ENCODE data around the gene ZNF8.
A peak's percentile ranks its signal among the peaks of the same experiment; 100 is the strongest.

Gene ZNF8

GRCh38 chr19:58300620-58301019 is 21.9 kb downstream of the ZNF8 start:
- no peak for DNase-seq

GRCh38 chr19:58304255-58304654 is 25.5 kb downstream of the ZNF8 start:
- DNase-seq = no peak

- DNase-seq = no peak
These were observed 26.0 kb downstream of the ZNF8 start for GRCh38 chr19:58304748-58305064.

- peak; percentile 84 to 94 (median 92) for DNase-seq
These were observed 26.5 kb downstream of the ZNF8 start, which contains the start of gene ERVK3-1 for GRCh38 chr19:58305065-58305931. Gene ERVK3-1, plus strand, starts transcription at chr19:58305377. Its CDS starts 6,792 bp downstream, at chr19:58312169.

GRCh38 chr19:58305932-58306323 is 27.2 kb downstream of the ZNF8 start:
- no peak for DNase-seq

- no peak for DNase-seq
These were observed 29.0 kb downstream of the ZNF8 start for GRCh38 chr19:58307736-58308135.

GRCh38 chr19:58310685-58311084 is 31.9 kb downstream of the ZNF8 start:
- peak in 1 of 6 experiments; percentile 3 for DNase-seq

GRCh38 chr19:58311345-58311865 is 32.6 kb downstream of the ZNF8 start:
- no peak for DNase-seq

GRCh38 chr19:58315580-58315979 is 36.8 kb downstream of the ZNF8 start:
- DNase-seq = no peak

- DNase-seq = peak in 1 of 6 experiments; percentile 3
These were observed 38.8 kb downstream of the ZNF8 start for GRCh38 chr19:58317476-58318072.

- DNase-seq = no peak
These were observed 39.5 kb downstream of the ZNF8 start for GRCh38 chr19:58318297-58318696.

- no peak for DNase-seq
These were observed 40.5 kb downstream of the ZNF8 start for GRCh38 chr19:58319241-58319640.

GRCh38 chr19:58325311-58326022 is 46.7 kb downstream of the ZNF8 start:
- no peak for DNase-seq

- DNase-seq = no peak
These were observed 47.8 kb downstream of the ZNF8 start for GRCh38 chr19:58326501-58326913.

GRCh38 chr19:58326914-58327726 is 48.4 kb downstream of the ZNF8 start, which contains the start of gene ZSCAN22:
Gene ZSCAN22, plus strand, starts transcription at chr19:58326994. Its CDS starts 7,809 bp downstream, at chr19:58334803.
- DNase-seq = peak; percentile 45 to 83 (median 77)

GRCh38 chr19:58328999-58329398 is 50.2 kb downstream of the ZNF8 start:
- no peak for DNase-seq

GRCh38 chr19:58330458-58330857 is 51.7 kb downstream of the ZNF8 start:
- no peak for DNase-seq

GRCh38 chr19:58332697-58333096 is 53.9 kb downstream of the ZNF8 start:
- no peak for DNase-seq

GRCh38 chr19:58334691-58335249 is 56.0 kb downstream of the ZNF8 start:
- DNase-seq = no peak

- no peak for DNase-seq
These were observed 56.9 kb downstream of the ZNF8 start for GRCh38 chr19:58335630-58336029.

- no peak for DNase-seq
These were observed 57.5 kb downstream of the ZNF8 start for GRCh38 chr19:58336216-58336615.

GRCh38 chr19:58336820-58337219 is 58.1 kb downstream of the ZNF8 start:
- no peak for DNase-seq
